ENCODE data around the gene ARHGEF1.

The ARHGEF1 gene

GRCh38 chr19:41853768-41854167 is 29.2 kb upstream of the ARHGEF1 start:
- no peak for TF ChIP-seq CTCF (IDR thresholded peaks at IDR 0.05; ENCODE audit: low read depth, low read length)
- no peak overlapping the region for H3K4me3 ChIP-seq (ENCODE audit: low read depth, low read length)

- peak overlapping the region; percentile 99 for H3K4me3 ChIP-seq (ENCODE audit: low read depth, low read length)
- TF ChIP-seq CTCF (IDR thresholded peaks at IDR 0.05; ENCODE audit: low read depth, low read length): no peak
Observed at GRCh38 chr19:41859213-41859617, 23.8 kb upstream of the ARHGEF1 start.

- TF ChIP-seq CTCF (IDR thresholded peaks at IDR 0.05; ENCODE audit: low read depth, low read length): peak; percentile 41; the same call in 1 of the 2 replicates
- H3K4me3 ChIP-seq (ENCODE audit: low read depth, low read length): peak within 1 kb of the TSS; percentile 99
Observed at GRCh38 chr19:41859618-41860418, 23.2 kb upstream of the ARHGEF1 start, which contains the start of gene RPS19. Gene RPS19 (plus strand): TSS chr19:41860255. CDS start chr19:41860775, 520 bp downstream.

GRCh38 chr19:41860419-41861115 is 22.4 kb upstream of the ARHGEF1 start:
- TF ChIP-seq CTCF (IDR thresholded peaks at IDR 0.05; ENCODE audit: low read depth, low read length): no peak
- peak overlapping the region; percentile 99 for H3K4me3 ChIP-seq (ENCODE audit: low read depth, low read length)

- TF ChIP-seq CTCF (IDR thresholded peaks at IDR 0.05; ENCODE audit: low read depth, low read length): no peak
- H3K4me3 ChIP-seq (ENCODE audit: low read depth, low read length): peak overlapping the region; percentile 99
Observed at GRCh38 chr19:41861116-41861768, 21.7 kb upstream of the ARHGEF1 start.

- peak overlapping the region; percentile 99 for H3K4me3 ChIP-seq (ENCODE audit: low read depth, low read length)
- no peak for TF ChIP-seq CTCF (IDR thresholded peaks at IDR 0.05; ENCODE audit: low read depth, low read length)
Observed at GRCh38 chr19:41861846-41862245, 21.1 kb upstream of the ARHGEF1 start.

Data from WI38 (cell line).